Measurements from ENCODE around the gene DCLK1.
"Not testable (repeated sequence)": the region's sequence is repeated elsewhere in the genome, so short reads cannot be mapped to it uniquely, and the experiment has no call there.

The DCLK1 gene

GRCh38 chr13:36074659-36075058 is 56.5 kb downstream of the DCLK1 start:
- TF ChIP-seq CTCF (conservative IDR thresholded peaks at IDR 0.05; ENCODE audit: low read depth) = no peak
- ChIA-PET CTCF (no interaction called here), POLR2A (ENCODE audit: low non-redundant PET) (no interaction called here)
- DNase-seq (ENCODE audit: low spot score) = no peak
- H3K27ac ChIP-seq = no peak overlapping the region

- TF ChIP-seq CTCF (conservative IDR thresholded peaks at IDR 0.05; ENCODE audit: low read depth) = no peak
- CTCF ChIA-PET = no interaction called here
- POLR2A ChIA-PET (ENCODE audit: low non-redundant PET) = no interaction called here
- no peak overlapping the region for H3K27ac ChIP-seq
- DNase-seq (ENCODE audit: low spot score) = no peak
Observed at GRCh38 chr13:36072152-36072935, 58.8 kb downstream of the DCLK1 start.

- CTCF ChIA-PET; DNase-seq (ENCODE audit: low spot score); H3K27ac ChIP-seq; POLR2A ChIA-PET (ENCODE audit: low non-redundant PET): not testable (repeated sequence)
Observed at GRCh38 chr13:36070504-36071192, 60.5 kb downstream of the DCLK1 start.

GRCh38 chr13:36069881-36070366 is 61.3 kb downstream of the DCLK1 start:
- TF ChIP-seq CTCF (conservative IDR thresholded peaks at IDR 0.05; ENCODE audit: low read depth) = no peak
- ChIA-PET CTCF (no interaction called here), POLR2A (ENCODE audit: low non-redundant PET) (no interaction called here)
- no peak for DNase-seq (ENCODE audit: low spot score)
- H3K27ac ChIP-seq = no peak overlapping the region

GRCh38 chr13:36068991-36069390 is 62.2 kb downstream of the DCLK1 start:
- H3K27ac ChIP-seq = no peak overlapping the region
- TF ChIP-seq CTCF (conservative IDR thresholded peaks at IDR 0.05; ENCODE audit: low read depth) = no peak
- no peak for DNase-seq (ENCODE audit: low spot score)
- ChIA-PET CTCF (interaction anchor here (0.6 kb wide), 1 partner anchor 68 kb away, joined by 3 read pairs; no protein-coding TSS in a partner anchor), POLR2A (ENCODE audit: low non-redundant PET) (no interaction called here)

- H3K27ac ChIP-seq = no peak overlapping the region
- DNase-seq (ENCODE audit: low spot score) = no peak
- TF ChIP-seq CTCF (conservative IDR thresholded peaks at IDR 0.05; ENCODE audit: low read depth) = no peak
- ChIA-PET POLR2A (ENCODE audit: low non-redundant PET) (no interaction called here), CTCF (no interaction called here)
Observed at GRCh38 chr13:36068566-36068965, 62.6 kb downstream of the DCLK1 start.

Data from RWPE1 (cell line).